Left renal pelvis (tissue), 4 donors: ENCODE measurements around the gene EMILIN3. TPM values are rescaled to one million over a fixed set of nuclear protein-coding genes. Genes with fewer than 3 reads are reported as not detected.

Experiments used
- DNase-seq, 4 donors: peaks; one replicate each; pipeline ENCODE4 v3.0.0-alpha.2; 2013; ENCODE audit warnings: low read depth in 4 of 4, low spot score in 3 of 4
- polyA plus RNA-seq, 4 donors: library from polyadenylated mRNA; unstranded; fragments of 120-200 nt; gene quantifications; one replicate each; pipeline ENCODE4 v1.2.1, GENCODE V29; 2013; ENCODE audit not compliant: insufficient read length in 4 of 4

EMILIN3 gene
- polyA plus RNA-seq, 4 donors = 8.4 to 43.3 (median 10.5) TPM

DNA sequence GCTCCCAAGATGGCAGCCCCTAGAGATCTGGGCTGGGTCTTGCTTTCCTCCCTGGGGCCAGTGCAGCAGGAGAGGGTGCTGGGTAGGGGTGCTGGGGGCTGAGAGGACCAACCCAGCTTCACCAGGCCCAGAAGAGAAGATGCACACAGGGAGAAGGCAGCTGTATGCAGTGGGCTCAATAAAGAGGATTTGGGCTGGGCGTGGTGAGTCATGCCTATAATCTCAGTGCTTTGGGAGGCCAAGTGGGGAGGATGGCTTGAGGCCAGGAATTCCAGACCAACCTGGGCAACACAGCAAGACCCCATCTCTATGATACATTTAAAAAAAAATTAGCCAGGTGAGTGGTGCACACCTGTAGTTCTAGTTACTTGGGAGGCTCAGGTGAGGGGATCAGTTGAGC, 25.7 kb upstream of the EMILIN3 start:
- DNase-seq = no peak

- DNase-seq = no peak
Observed at GRCh38 chr20:41391587-41392001, 25.0 kb upstream of the EMILIN3 start.

- no peak for DNase-seq
Observed at GRCh38 chr20:41390889-41391288, 24.3 kb upstream of the EMILIN3 start.

DNA sequence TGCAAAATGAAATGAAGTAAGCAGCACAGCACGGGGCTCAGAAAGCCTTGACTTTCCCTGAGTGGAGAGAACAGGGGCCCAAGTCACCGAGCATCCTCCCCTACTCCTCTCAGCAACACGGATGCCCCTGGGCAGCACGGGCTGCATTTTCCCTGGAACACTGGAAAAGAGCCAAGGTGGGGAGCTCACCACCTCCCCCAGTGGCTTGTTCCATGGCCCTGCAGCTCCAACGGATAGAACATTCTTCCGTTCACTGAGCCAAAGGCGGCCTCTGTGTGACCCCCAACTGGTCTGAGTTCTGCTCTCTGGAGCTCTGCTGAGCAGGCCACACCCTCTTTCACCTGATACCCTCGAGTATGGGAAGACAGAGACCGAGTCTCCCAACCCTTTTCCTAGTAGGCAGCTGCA, 20.8 kb upstream of the EMILIN3 start:
- no peak for DNase-seq

GRCh38 chr20:41386502-41387427, 20.1 kb upstream of the EMILIN3 start:
- no peak for DNase-seq

DNA sequence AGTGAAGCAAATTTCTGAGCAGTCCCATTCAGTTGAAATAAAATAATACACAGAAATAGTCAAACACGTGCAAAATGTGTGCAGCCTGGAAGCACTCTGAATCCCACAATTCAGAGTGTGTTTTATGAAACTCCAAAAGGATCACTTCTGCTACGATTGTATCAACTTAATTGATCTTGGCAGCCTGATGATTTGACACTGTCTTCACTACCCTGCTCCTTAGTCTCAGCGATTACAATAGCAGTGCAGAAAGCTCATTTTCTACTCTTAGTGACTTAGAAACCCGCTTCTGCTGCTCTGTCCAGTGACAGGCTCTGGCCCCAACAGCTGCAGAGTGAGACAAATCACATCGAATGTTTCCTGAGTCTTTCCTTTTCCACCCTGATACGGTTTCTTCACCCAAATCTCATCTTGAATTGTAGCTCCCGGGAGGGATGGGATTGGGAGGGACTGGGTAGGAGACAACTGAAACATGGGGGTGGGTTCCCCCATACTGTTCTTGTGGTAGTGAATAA, 16.2 kb upstream of the EMILIN3 start:
- DNase-seq = no peak

GRCh38 chr20:41380551-41381193, 14.1 kb upstream of the EMILIN3 start:
- no peak for DNase-seq

DNA sequence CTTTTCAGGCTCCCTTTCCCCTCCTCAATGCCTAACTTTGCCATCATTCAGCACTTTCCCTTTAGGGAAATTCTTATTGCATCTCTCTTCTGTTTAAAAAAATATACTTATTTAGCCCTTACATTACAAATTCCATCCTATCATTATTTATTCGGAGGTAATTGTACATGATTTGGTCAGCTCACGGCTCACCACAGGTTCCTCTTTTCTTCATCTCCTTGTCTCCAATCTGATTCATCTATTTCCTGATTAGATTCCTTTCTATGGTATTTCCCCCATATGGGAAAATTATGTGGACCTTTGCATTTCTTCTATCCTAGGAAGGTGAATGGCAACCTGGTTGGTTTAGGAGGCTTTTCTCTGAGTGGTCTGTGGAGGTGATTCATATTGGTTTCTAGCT, 12.9 kb upstream of the EMILIN3 start:
- no peak for DNase-seq

DNA sequence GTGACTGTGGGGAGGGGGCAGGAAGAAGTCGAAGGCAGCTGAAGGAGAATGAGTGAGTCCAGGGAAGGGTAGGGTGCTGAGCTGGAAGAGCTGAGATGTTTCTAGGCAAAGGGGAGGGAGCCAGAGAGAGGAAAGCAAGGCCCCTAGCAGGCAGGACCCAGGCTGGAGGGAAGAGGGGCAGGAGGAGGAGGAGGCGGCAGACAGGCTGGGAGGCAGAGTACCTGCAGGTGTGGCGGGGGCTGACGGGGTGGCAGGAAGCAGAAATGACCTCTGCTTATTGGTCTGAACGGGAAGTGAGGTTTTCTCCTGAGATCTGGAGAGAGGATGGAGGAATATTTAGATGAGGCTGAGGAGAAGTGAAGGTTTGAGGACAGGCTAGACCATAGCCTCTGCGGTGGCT, 10.7 kb upstream of the EMILIN3 start:
- DNase-seq = no peak

DNA sequence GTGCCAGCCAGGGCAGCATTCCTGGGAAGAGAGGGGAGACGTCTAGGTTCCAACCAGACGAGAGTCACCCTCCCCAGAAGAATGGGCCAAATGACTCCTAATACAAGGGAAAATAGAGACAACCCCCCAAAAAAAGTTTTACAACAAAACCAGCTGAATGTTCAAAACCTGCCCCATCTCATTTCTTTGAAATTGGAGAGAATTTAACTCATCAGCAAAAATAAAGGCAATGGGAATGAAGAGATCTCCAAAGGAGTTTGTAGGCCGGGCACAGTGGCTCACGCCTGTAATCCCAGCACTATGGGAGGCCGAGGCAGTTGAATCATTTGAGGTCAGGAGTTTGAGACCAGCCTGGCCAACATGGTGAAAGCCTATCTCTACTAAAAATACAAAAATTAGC, 9.7 kb upstream of the EMILIN3 start:
- DNase-seq = no peak

- no peak for DNase-seq
Observed at GRCh38 chr20:41375846-41376245, 9.2 kb upstream of the EMILIN3 start.

- DNase-seq = no peak
Observed at GRCh38 chr20:41373931-41374920, 7.6 kb upstream of the EMILIN3 start.

DNA sequence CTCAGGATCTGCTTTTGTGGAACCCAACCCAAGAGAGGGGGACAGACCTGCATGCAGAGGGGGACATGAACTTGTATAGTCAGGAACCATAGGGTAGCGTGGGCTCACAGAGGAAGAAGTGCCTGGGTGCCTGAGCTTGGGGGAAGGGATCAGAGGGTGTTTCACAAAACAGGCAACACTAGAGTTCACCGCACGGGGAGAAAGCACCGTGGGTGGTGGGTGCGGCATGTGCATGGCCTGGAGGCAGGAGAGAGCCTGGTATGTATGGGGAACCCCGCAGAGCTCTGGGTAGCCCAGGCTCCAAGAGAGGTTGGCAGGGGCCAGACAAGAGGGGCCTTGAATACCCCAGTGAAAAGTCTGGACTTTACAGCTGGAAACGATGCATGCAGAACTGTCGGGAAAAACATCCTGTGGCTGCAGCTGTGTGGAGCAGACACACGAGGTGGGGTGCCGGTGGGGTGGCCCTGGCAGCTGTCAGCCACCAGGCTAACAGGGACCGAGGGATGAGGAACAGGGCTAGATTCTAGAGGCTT, 6.7 kb upstream of the EMILIN3 start:
- no peak for DNase-seq

- DNase-seq = no peak
Observed at GRCh38 chr20:41371371-41371770, 4.8 kb upstream of the EMILIN3 start.

- DNase-seq = no peak
Observed at GRCh38 chr20:41370176-41370575, 3.6 kb upstream of the EMILIN3 start.

DNA sequence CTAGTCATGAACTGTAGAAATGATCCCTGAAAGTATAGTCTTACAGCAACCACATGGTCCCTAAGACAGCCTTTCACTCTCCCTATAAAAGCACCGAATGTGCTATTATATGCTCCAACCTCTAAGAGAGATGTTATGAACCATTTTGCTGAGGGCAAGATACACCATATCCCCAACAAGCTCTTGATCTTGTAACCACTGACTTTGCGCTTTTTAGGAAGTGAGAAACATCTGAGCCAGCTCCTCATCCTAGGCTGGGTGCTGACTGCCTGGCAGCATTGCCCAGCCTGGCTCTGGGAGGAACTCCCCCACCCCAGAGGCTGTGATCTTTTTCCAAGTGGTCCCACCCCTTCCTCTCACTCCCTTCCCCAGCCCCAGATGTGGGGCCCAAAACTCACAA, 3.1 kb upstream of the EMILIN3 start:
- no peak for DNase-seq

GRCh38 chr20:41367956-41368355, 1.3 kb upstream of the EMILIN3 start:
- DNase-seq = no peak

GRCh38 chr20:41367393-41367695, 726 bp upstream of the EMILIN3 start:
- no peak for DNase-seq

- DNase-seq = no peak
Observed at GRCh38 chr20:41365777-41366545, 657 bp downstream of the EMILIN3 start.
